ENCODE measurements around the gene EEF2.
"Not testable (repeated sequence)": the region's sequence is repeated elsewhere in the genome, so short reads cannot be mapped to it uniquely, and the experiment has no call there.

The EEF2 gene

GRCh38 chr19:3959766-3960131, 25.5 kb downstream of the EEF2 start:
- no peak for TF ChIP-seq ZNF274 (IDR thresholded peaks at IDR 0.05; ENCODE audit: low read depth, low read length)
- H3K4me3 ChIP-seq (ENCODE audit: low read length): no peak overlapping the region

GRCh38 chr19:3958836-3959765, 26.2 kb downstream of the EEF2 start:
- no peak overlapping the region for H3K4me3 ChIP-seq (ENCODE audit: low read length)
- no peak for TF ChIP-seq ZNF274 (IDR thresholded peaks at IDR 0.05; ENCODE audit: low read depth, low read length)

DNA sequence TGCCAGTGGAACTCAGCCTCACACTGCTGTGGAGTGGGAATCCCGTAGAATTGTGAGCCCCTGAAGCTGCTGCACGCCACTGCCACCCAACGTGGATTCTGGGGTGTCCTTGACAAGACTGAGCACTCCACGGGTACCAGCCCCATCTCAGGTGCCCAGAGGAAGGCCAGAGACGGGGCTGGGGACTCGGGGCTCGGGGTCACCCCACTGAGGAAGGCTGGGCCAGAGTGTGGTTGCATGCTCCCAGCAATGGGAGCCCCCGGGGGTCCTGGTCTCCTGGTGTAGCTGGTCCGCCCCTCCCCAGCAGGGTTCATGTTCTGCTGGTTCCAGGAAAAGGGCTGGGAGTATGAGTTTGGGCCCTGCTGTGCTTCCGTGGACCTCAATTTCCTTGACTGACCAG, 29.6 kb downstream of the EEF2 start:
- TF ChIP-seq ZNF274 (IDR thresholded peaks at IDR 0.05; ENCODE audit: low read depth, low read length): no peak
- no peak overlapping the region for H3K4me3 ChIP-seq (ENCODE audit: low read length)

GRCh38 chr19:3955276-3955675, 30.0 kb downstream of the EEF2 start:
- not testable (repeated sequence) for H3K4me3 ChIP-seq (ENCODE audit: low read length)

GRCh38 chr19:3954107-3954506, 31.2 kb downstream of the EEF2 start:
- no peak overlapping the region for H3K4me3 ChIP-seq (ENCODE audit: low read length)
- TF ChIP-seq ZNF274 (IDR thresholded peaks at IDR 0.05; ENCODE audit: low read depth, low read length): no peak

- not testable (repeated sequence) for H3K4me3 ChIP-seq (ENCODE audit: low read length)
Observed at GRCh38 chr19:3952755-3953276, 32.4 kb downstream of the EEF2 start.

- no peak for TF ChIP-seq ZNF274 (IDR thresholded peaks at IDR 0.05; ENCODE audit: low read depth, low read length)
- no peak overlapping the region for H3K4me3 ChIP-seq (ENCODE audit: low read length)
Observed at GRCh38 chr19:3950871-3951861, 34.1 kb downstream of the EEF2 start.

GRCh38 chr19:3949997-3950859, 35.0 kb downstream of the EEF2 start:
- H3K4me3 ChIP-seq (ENCODE audit: low read length): no peak overlapping the region

DNA sequence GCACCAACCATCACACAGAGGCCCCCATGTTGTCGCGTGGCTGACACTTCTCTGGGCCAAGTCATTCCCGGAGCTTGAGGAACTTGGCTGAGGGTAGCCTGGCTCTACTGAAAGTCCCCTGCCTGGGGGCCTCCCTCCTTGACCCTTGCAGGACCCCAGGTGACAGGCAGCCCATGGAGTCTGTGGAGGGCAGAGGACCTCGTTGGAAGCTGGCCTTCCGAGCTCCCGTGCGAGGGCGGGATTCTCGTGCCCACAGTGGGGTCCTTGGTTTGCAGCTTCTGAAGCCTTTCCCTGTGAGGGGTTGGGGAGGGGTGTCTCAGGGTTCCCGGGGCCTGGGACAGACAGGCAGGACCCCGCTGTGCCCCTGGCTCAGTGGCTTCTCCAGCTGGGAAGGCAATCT, 36.0 kb downstream of the EEF2 start:
- no peak for TF ChIP-seq ZNF274 (IDR thresholded peaks at IDR 0.05; ENCODE audit: low read depth, low read length)
- no peak overlapping the region for H3K4me3 ChIP-seq (ENCODE audit: low read length)

More at GRCh38 chr19:3949997-3950859, 35.0 kb downstream of the EEF2 start:
- TF ChIP-seq ZNF274 (IDR thresholded peaks at IDR 0.05; ENCODE audit: low read depth, low read length): no peak

DNA sequence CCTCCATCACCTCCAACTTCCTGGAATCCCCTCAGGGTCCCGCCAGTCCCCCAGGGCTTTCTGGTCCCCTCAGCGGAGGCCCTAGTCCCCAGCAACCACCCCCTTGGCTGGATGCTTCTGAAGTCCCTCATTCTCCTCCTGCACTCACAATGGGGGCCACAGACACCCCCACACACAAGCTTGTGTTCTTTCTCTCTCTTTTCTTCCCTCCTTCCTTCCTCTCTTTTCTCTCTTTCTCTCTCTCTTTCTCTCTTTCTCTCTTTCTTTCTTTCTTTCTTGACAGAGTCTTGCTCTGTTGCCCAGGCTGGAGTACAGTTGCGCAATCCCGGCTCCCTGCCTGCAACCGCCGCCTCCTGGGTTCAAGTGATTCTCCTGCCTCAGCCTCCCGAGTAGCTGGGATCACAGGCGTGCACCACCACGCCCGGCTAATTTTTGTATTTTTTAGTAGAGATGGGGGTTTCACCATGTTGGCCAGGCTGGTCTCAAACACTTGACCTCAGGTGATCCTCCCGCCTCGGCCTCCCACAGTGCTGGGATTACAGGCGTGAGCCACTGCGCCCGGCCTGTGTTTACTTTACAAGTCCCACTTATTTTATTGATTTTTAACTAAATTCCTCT, 37.8 kb downstream of the EEF2 start:
- H3K4me3 ChIP-seq (ENCODE audit: low read length): not testable (repeated sequence)

DNA sequence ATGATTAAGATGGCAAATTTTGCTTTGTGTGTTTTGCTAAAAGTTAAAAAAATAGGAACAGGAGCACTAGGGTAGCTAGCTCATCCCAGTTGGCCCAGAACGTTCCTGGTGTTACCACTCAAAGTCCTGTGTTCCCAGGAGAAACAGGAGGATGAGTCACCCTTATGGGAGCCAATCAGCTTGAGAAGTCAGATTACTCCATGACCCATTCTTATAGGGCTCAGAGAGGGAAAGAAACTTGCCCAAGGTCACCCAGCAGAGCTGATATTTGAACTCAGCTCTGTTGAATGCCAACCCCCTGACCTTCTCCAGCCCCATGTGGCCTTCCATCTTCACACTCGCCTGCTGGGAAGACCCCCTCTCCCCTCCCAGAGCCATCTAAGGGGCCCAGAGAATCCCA, 39.4 kb downstream of the EEF2 start:
- TF ChIP-seq ZNF274 (IDR thresholded peaks at IDR 0.05; ENCODE audit: low read depth, low read length): no peak

DNA sequence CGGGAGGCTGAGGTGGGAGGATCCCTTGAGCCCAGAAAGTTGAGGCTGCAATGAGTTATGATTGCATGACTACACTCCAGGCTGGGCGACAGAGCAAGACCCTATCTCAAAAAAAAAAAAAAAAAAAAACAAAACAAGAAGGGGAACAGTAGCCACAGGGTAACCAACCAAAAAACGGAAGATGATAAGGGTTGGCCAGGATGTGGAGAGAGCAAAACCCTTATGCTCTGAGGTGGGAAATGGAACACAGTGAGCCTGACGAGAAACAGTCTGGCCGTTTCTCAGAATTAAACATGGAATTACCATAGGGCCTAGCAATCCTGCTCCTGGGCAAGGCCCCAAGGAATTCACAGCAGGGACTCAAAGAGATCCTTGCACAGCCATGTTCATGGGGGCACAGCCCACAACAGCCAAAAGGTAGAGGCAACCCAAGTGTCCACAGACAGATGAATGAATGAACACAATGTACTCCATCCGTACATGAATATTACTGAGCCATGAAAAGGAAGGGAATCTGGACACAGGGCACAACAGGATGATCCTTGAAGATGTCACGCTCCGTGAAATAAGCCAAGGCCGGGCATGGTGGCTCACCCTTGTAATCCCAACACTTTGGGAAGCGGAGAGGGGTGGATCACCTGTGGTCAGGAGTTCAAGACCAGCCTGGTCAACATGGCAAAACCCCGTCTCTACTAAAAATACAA, 41.1 kb downstream of the EEF2 start:
- no peak for TF ChIP-seq ZNF274 (IDR thresholded peaks at IDR 0.05; ENCODE audit: low read depth, low read length)
- H3K4me3 ChIP-seq (ENCODE audit: low read length): no peak overlapping the region

More for the DNA sequence above, 39.4 kb downstream of the EEF2 start:
- no peak overlapping the region for H3K4me3 ChIP-seq (ENCODE audit: low read length)

Measured in GM08714 (cell line).